BE2C (cell line): Measurements from ENCODE around the gene IFT88.

Experiments
- DNase-seq: peaks from one replicate; pipeline ENCODE4 v3.0.0-alpha.2; 2020
- H3K27me3 ChIP-seq: fragments of 250-450 bp; sonication (Bioruptor Pico); 2 replicates; pipeline ENCODE4 v1.5.1; 2020; ENCODE audit warnings: mild to moderate bottlenecking
- H3K36me3 ChIP-seq: fragments of 250-450 bp; sonication (Bioruptor Pico); 2 replicates; pipeline ENCODE4 v1.5.1; 2020; ENCODE audit warnings: mild to moderate bottlenecking
- H3K4me1 ChIP-seq: fragments of 250-450 bp; sonication (Bioruptor Pico); 2 replicates; pipeline ENCODE4 v1.5.1; 2020
- H3K4me3 ChIP-seq: 2 replicates; pipeline ENCODE4 v1.5.1; 2011; ENCODE audit warnings: low read depth, low read length
- H3K9me3 ChIP-seq: fragments of 250-450 bp; sonication (Bioruptor Pico); 2 replicates; pipeline ENCODE4 v1.5.1; 2020
- CTCF ChIP-seq: IDR thresholded peaks from 2 replicates; pipeline ENCODE4 v1.5.1; 2012; ENCODE audit warnings: mild to moderate bottlenecking, low read depth, low read length

IFT88 gene

GRCh38 chr13:20623000-20623399 is 56.0 kb downstream of the IFT88 start:
- Histone ChIP-seq H3K27me3 (no peaks in the 10 kb centered on the region), H3K4me3 (no peak overlapping the region), H3K4me1 (no peaks in the 10 kb centered on the region), H3K36me3 (no peaks in the 10 kb centered on the region), H3K9me3 (no peaks in the 10 kb centered on the region)
- TF ChIP-seq CTCF = no peak
- no peak for DNase-seq

GRCh38 chr13:20624213-20624612 is 57.3 kb downstream of the IFT88 start:
- TF ChIP-seq CTCF = no peak
- Histone ChIP-seq H3K9me3 (no peaks in the 10 kb centered on the region), H3K4me1 (no peaks in the 10 kb centered on the region), H3K36me3 (no peaks in the 10 kb centered on the region), H3K4me3 (no peak overlapping the region), H3K27me3 (no peaks in the 10 kb centered on the region)
- no peak for DNase-seq

- no peak for TF ChIP-seq CTCF
- no peak overlapping the region for H3K4me3 ChIP-seq
- no peak for DNase-seq
- no peaks in the 10 kb centered on the region for H3K4me1 ChIP-seq
- no peaks in the 10 kb centered on the region for H3K36me3 ChIP-seq
- no peaks in the 10 kb centered on the region for H3K9me3 ChIP-seq
- no peaks in the 10 kb centered on the region for H3K27me3 ChIP-seq
Measured at GRCh38 chr13:20633802-20634201, 66.8 kb downstream of the IFT88 start.

GRCh38 chr13:20636079-20636478 is 69.1 kb downstream of the IFT88 start:
- no peaks in the 10 kb centered on the region for H3K9me3 ChIP-seq
- H3K36me3 ChIP-seq = no peaks in the 10 kb centered on the region
- no peak for TF ChIP-seq CTCF
- H3K4me1 ChIP-seq = no peaks in the 10 kb centered on the region
- H3K4me3 ChIP-seq = no peak overlapping the region
- no peaks in the 10 kb centered on the region for H3K27me3 ChIP-seq
- no peak for DNase-seq

GRCh38 chr13:20637811-20638210 is 70.9 kb downstream of the IFT88 start:
- Histone ChIP-seq H3K36me3 (no peaks in the 10 kb centered on the region; the same call in 1 of the 2 replicates), H3K4me3 (no peak overlapping the region), H3K27me3 (no peaks in the 10 kb centered on the region), H3K9me3 (no peaks in the 10 kb centered on the region), H3K4me1 (no peaks in the 10 kb centered on the region)
- no peak for TF ChIP-seq CTCF
- no peak for DNase-seq

- Histone ChIP-seq H3K27me3 (no peaks in the 10 kb centered on the region), H3K4me1 (no peaks in the 10 kb centered on the region), H3K36me3 (no peaks in the 10 kb centered on the region), H3K4me3 (no peak overlapping the region), H3K9me3 (no peaks in the 10 kb centered on the region)
- DNase-seq = no peak
- no peak for TF ChIP-seq CTCF
Measured at GRCh38 chr13:20647758-20648157, 80.8 kb downstream of the IFT88 start.
